NCI-H446 treated with DMSO at 0.1 percent for 48 hours (cell line): Measurements from ENCODE around the gene BCL2A1.
"Not testable (repeated sequence)": the region's sequence is repeated elsewhere in the genome, so short reads cannot be mapped to it uniquely, and the experiment has no call there.

Source experiments
- DNase-seq: peaks from one replicate; lab custom pipeline; 2025; lab: John Stamatoyannopoulos, UW

The BCL2A1 gene

GRCh38 chr15:79923079-79923514, 47.9 kb downstream of the BCL2A1 start:
- no peak for DNase-seq

- DNase-seq, result no peak
Measured at GRCh38 chr15:79922512-79923078, 48.4 kb downstream of the BCL2A1 start.

- DNase-seq, result no peak
Measured at GRCh38 chr15:79919749-79920511, 51.1 kb downstream of the BCL2A1 start.

GRCh38 chr15:79919090-79919748, 51.8 kb downstream of the BCL2A1 start:
- no peak for DNase-seq

- DNase-seq, result no peak
Measured at GRCh38 chr15:79918278-79918677, 52.7 kb downstream of the BCL2A1 start.

- DNase-seq, result no peak
Measured at GRCh38 chr15:79916502-79917132, 54.4 kb downstream of the BCL2A1 start.

- not testable (repeated sequence) for DNase-seq
Measured at GRCh38 chr15:79915776-79916501, 55.1 kb downstream of the BCL2A1 start.

- no peak for DNase-seq
Measured at GRCh38 chr15:79914728-79915127, 56.3 kb downstream of the BCL2A1 start.
